ENCODE results near the gene TENM3.

TENM3 gene

DNA sequence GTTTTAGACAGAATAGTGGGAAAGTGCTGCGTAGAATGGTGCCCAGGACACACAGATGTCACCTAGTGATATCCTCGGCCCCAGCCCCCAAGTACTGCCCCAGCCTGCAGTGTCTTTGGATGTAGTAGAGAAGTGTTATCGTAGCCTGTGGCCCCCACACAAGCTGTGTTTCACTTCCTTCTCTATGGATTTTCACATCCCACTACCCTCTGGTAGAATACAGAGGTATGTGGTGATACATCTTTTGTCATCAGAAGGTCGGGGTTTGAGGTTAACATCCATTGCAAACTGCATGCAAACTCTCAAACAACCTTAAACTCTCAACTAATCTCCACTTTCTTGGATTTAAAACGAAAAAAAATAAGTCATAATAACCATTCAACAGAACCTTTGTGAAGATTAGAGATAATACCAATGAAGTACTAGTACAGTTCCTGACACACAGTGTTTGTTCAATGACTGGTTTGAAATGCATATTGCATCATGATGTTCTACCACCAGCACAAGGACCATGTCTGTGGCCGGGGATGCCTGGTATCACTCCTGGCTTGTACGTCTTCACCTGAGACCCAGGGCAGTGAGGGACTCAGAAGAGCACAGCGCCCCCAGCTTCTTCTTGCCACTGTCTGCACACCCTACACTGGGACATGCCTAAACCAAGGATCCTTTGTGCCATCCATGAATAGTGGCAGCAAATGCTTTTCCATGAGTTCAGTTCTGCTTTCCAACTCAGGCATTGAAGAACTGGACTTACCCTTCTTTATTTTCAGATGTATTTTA lies 406.7 kb downstream of the TENM3 start:
- in situ Hi-C loops (cut with MboI; ENCODE audit: low sequenced_read_pairs), result no loop called here

DNA sequence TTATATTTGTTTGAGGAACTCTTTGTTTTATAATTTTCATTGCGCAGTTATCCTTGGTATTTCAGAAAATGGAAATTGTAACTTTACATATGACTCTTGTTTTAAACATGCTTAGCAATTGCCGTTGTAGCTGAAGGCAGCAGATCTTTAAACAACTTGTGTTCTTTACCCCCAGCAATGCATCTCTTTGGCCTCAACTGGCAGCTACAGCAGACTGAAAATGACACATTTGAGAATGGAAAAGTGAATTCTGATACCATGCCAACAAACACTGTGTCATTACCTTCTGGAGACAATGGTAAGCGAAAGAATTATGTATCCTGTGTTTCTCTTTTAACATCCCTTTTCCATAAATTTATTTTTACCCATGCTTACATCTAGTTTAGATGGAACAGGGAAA lies 410.4 kb downstream of the TENM3 start:
- in situ Hi-C loops (cut with MboI; ENCODE audit: low sequenced_read_pairs), result no loop called here

DNA sequence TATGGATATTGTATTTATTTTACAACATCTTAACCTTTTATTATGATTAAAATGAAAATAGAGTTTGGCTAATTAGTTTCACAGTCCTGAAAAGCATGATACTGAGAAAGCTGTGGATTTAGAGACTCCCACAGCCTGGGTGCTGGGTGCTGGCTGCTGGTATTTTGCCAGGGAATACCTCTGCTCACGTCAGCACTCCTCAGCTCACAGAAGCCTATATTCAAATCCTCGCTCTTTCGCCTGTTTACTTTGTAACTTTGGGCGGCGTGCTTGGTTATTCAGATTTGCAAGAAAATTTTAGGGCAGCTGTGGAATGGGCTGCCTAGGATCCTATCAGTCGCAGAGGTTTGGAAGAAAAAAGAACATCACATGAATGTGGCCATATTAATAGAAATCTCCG lies 412.1 kb downstream of the TENM3 start:
- in situ Hi-C loops (cut with MboI; ENCODE audit: low sequenced_read_pairs), result no loop called here

DNA sequence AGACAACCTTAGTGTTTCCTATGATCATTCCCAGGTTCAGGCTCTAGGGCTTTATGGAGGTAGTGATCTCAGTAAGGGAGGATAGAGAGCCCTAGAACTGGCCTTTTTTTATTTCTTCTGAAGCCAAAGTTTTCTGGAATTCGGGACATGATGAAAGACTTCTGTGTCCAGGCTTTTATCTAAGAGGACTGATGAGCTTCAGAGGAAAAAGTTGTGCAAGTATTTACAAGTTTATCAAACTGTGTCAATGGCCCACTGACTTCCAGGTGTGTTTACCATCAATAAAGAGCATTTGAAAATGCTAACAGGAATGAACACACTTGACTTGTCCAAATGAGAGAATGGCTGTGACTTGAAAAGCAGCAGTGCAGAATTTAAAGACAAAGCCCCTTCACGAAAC lies 419.3 kb downstream of the TENM3 start:
- in situ Hi-C loops (cut with MboI; ENCODE audit: low sequenced_read_pairs), result no loop called here

DNA sequence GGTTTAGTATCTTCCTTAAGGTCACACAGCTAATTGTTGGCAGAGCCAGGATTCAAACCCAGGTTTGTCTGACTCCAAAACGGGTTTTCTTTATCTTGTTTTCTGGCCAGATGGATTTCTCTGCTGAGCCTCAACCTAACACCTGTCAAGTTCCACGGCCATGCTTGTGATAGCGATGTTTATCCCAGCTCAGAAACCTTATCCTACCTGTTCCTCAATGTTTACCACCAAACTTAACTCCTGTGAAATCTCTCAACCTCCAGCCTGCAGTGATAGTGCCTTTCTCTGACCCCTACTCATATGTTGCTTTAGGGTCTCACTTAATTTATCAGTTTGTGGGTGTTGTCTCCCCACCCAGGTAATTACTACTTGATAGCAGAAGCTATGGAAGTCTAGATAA lies 428.0 kb downstream of the TENM3 start:
- in situ Hi-C loops (cut with MboI; ENCODE audit: low sequenced_read_pairs), result no loop called here

DNA sequence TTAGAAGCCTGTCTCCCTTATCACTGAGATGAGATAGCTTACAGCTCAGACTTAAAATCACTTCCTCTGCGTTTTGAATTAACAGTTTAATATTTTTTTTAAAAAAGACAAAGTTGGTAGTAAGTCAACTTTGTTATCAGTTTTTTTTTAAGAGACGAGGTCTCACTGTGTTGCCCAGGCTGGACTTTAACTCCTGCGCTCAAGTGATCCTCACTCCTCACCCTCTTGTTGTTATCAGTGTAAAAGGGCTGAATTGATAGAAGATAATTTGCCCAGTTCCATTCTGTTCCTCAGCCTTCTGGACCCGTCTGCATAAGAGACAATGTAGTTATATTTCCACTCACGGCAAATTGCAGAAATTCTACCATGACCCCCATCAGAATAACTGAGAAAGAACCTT lies 428.5 kb downstream of the TENM3 start:
- in situ Hi-C loops (cut with MboI; ENCODE audit: low sequenced_read_pairs), result no loop called here

DNA sequence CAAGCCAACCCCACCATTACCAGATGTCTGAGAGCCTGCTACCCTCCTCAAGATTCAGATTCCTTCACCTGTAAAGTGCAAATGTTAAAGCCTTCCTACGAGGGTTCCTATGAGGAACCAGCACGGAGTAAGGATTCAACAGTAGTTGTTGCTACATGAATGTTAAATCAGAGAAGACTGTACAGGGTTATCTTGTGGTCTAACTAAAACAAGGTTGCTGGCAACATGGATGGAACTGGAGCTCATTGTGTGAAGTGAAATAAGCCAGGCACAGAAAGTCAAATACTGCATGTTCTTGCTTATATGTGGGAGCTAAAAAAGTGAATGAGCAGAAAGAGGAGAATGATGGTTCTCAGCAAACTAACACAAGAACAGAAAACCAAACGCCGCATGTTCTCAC lies 435.4 kb downstream of the TENM3 start:
- in situ Hi-C loops (cut with MboI; ENCODE audit: low sequenced_read_pairs), result no loop called here

DNA sequence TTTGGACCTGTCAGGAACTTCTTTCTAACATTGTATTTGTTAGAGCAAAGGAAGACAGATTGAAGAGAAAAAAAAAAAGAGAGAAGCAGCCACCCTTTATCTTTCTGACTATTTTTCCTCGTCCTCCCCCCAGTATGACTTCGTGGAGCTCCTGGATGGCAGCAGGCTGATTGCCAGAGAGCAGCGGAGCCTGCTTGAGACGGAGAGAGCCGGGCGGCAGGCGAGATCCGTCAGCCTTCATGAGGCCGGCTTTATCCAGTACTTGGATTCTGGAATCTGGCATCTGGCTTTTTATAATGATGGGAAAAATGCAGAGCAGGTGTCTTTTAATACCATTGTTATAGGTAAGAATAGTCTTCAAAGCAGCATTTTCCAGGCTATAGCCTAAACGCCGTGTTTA lies 436.3 kb downstream of the TENM3 start:
- in situ Hi-C loops (cut with MboI; ENCODE audit: low sequenced_read_pairs), result no loop called here

DNA sequence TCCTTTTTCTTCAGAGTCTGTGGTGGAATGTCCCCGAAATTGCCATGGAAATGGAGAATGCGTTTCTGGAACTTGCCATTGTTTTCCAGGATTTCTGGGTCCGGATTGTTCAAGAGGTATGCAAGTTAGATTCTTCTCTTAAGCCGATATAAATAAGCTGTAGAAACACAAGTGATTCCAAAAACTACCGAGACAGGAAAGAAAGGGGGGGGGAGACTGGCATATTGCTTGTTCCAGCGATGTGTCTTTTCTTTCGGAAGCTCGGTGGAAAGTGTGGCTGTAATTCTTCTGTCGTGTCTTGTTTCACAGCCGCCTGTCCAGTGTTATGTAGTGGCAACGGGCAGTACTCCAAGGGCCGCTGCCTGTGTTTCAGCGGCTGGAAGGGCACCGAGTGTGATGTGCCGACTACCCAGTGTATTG lies 437.0 kb downstream of the TENM3 start:
- in situ Hi-C loops (cut with MboI; ENCODE audit: low sequenced_read_pairs), result no loop called here

DNA sequence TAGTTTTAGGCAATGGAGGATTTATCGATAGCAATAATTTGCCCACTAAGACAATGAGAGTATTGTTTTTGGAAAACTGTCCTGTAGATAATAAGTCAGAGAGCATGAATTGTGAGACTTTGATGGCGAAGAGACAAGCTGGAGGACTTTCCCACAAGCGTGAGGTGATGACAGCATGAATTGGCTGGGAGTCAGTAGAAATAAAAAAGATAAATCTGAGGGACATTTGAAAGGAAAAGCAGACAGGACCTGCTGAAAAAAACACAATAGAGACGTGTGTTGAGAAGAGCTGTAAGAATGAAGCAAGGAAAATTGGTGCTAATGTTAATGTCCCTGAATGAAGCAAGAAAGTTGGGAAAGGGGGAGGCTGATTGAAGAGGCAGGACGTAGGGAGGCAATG lies 440.5 kb downstream of the TENM3 start:
- in situ Hi-C loops (cut with MboI; ENCODE audit: low sequenced_read_pairs), result no loop called here

DNA sequence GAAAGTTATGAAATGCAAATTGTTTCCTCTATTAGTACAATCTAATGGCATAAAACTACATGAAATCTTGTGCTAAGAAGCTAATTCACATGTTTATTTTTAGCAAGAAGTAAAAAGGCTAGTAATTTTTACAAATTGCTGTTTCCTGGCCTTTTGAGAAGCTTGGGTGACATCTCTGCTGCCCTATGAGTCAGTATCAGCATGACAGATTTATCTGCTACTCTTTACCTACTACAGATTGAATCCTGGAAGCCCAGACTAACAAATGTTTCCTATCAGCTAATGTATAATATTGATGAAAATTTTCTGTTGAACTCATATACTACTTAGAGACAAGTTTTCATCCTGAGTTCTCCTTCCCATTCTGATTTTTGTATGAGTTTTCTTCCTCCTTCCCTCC lies 441.6 kb downstream of the TENM3 start:
- in situ Hi-C loops (cut with MboI; ENCODE audit: low sequenced_read_pairs), result no loop called here

DNA sequence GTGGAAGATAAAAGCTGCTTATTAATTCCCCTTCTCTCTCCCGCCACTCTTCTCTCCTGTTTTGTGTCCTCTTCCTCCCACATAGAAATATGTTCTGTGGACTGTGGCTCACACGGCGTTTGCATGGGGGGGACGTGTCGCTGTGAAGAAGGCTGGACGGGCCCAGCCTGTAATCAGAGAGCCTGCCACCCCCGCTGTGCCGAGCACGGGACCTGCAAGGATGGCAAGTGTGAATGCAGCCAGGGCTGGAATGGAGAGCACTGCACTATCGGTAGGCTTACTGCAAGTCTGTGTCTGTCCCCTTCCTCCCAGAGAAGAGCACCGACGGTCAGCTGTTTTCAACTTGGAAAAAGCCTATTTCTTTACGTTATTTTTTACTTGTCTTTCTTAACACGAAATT lies 444.9 kb downstream of the TENM3 start:
- in situ Hi-C loops (cut with MboI; ENCODE audit: low sequenced_read_pairs), result no loop called here

DNA sequence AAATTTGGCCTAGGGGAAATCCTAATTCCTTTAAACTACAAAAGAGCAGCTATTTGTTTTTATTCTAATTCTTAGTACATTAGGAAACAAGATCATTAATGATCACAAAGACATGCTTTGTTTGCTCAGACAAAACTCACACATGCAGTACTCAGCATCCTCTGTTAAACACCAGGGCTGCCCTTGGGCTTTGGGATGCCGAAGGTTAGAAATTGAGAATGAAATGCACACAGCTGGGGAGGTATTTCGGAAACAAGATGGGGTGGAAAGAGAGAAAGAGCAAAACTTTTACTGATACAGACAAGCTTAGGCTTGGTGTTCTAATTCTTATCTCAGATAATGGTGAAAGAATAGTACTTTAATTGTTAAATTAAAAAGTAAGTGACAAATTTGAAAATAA lies 451.3 kb downstream of the TENM3 start:
- in situ Hi-C loops (cut with MboI; ENCODE audit: low sequenced_read_pairs), result no loop called here

DNA sequence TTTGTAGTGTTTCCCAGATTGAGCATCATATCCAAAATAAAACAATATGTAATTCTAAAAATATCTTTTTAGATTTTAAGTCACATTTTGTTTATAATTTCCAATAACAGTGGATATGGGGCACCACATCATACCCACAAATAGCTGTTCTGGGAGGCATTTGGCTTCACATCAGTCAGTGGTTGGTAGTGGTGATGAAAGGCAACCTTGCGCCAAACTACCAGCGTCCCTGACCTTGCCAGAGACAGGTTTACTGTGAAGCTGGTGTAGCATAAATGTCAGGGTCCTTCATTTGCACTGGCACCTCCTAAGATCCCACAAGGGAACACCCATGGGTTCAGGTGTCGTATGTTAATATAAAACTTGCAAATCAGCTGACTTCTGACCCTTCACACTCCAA lies 451.8 kb downstream of the TENM3 start:
- in situ Hi-C loops (cut with MboI; ENCODE audit: low sequenced_read_pairs), result no loop called here

DNA sequence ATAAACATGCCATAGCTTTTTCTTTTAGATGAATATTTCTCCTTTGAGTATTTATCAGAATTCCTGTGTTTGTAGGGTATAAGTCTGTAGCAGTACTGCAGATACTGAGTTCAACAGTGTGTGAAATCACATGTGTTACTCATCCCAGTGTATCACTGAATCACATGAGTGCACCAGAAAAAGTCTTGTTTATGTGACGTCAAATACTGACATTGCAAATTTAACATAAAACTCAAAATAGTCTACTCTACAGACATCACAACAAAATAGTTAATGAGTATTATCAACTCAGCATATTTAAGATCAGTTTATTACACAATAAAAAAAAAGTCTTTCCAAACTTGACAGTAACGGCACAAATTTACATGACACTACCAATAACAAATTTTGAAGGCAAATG lies 452.6 kb downstream of the TENM3 start:
- in situ Hi-C loops (cut with MboI; ENCODE audit: low sequenced_read_pairs), result no loop called here

DNA sequence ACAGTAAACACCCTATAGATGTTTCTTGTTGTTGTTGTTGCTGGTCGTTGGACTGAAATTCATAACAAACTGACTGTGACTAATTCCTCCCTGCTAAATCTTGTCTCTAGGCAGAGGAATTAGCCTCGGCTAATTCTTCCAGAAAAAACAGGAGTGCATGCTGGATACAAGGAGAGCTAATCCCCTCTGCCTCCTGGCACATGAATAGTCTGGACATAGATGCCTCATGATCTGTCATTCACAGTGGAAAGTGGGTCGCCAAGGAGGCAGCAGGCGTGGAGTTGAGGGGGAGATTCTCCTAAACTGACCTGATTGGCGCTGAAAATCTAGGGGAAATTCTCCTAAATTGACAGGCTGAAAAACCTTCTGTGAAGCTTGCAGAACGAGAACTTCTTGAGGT lies 453.9 kb downstream of the TENM3 start:
- in situ Hi-C loops (cut with MboI; ENCODE audit: low sequenced_read_pairs), result no loop called here

DNA sequence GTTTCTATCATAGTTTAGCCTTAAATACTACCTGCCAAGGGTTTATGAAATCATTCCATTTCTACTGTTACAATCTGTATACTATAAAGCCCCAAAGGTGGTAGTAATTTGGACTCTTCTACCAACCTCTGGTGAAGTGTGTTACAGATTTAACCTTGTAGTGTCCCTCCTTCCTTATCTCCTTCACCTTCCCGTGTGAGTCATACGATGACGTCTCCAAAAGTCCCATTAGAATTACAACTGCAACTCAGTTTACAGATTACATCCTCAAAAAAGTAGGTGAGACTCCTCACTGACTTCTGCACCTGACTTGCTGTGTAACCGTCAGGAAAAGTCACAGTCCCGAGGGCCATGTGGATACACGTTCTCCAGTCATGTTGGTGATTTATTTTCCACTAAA lies 455.0 kb downstream of the TENM3 start:
- in situ Hi-C loops (cut with MboI; ENCODE audit: low sequenced_read_pairs), result no loop called here

DNA sequence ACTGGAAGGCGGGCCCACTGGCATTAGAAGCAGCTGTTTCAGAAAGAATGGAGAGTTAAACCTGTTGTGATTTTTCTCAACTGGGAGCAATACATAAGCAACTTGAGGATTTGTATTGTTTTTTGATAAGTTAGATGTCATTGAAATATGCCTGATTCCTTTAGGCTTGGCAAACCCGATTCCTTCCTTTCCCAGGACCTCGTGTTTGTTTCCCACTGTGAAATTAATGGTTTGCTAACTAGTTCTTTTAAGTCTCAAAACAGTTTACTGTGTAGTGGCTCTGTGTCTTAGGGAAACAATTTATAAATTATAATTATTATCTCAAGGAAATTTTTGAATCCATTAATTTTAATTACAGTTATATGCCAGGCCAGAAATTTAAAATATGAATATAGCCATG lies 456.0 kb downstream of the TENM3 start:
- in situ Hi-C loops (cut with MboI; ENCODE audit: low sequenced_read_pairs), result no loop called here

DNA sequence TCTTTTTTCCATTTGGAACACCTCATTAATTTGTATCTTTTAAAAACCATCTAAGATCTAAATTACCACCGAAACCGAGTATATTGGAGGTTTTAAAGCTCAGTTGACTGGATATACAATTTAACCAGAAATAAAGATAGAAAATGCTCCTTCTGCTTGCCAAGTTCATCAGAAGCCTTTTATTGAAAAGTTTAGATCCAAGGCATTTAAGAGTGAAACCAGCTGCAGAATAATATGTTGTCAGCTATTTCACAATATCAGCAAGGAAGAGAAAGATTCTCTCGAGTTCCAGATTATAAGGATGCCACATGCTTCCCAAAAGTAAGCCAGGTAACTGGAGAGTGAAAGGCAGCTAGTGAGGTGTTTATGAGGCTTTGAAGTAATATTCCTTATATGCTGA lies 456.6 kb downstream of the TENM3 start:
- in situ Hi-C loops (cut with MboI; ENCODE audit: low sequenced_read_pairs), result no loop called here

DNA sequence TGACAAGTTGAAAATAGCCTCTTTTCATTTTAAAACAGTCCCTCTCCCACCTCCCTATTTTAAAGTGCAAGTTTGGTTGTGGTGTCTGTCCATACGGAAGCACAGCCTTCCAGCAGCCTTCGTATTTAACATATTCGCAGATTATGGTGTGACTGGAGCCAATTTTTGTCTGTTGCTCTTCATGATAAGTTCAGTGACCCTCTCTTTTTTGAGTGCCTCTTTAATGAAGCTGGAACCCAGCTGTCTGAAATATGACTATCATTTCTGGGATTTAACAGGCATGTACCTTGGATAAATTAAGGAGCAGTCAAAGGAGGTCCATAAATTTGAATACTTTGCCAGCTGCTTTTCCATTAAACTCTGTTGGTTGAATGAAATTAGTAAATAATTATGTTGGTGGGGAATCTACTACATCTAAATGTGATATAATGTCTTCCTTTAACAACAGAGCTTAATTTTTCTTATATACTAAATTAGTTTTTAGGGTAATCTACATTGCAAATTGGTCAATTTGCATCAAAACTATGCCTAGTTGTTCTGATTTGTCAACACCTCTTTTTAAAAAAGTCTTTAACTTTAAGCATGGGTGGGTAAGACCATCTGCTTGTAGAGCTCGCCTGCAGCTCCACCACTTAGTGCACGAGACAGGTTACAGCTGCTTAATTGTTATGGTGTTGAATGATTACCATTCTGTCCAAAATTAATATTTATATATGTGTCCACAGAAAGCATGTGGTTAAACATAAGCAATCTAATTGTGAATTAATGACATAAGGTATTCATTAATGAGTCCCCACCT lies 457.4 kb downstream of the TENM3 start:
- in situ Hi-C loops (cut with MboI; ENCODE audit: low sequenced_read_pairs), result no loop called here

DNA sequence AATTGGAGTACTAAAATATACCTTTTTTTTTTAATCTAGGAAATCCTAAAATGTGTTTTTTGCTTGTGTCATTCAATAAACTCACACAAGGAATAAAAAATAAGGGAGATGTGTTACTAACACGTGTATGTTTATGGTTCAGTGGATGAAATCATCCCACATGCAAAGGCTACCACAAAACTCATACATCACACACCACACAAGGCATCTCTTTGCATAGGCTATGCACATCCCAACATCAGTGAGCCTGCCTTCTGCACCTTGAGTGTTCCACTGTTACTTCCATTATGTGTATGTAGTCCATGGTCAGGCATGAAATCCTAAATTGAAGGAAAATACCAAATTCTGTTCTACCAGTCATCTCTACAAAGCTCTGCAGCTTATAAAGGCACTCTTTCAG lies 460.9 kb downstream of the TENM3 start:
- in situ Hi-C loops (cut with MboI; ENCODE audit: low sequenced_read_pairs), result no loop called here

DNA sequence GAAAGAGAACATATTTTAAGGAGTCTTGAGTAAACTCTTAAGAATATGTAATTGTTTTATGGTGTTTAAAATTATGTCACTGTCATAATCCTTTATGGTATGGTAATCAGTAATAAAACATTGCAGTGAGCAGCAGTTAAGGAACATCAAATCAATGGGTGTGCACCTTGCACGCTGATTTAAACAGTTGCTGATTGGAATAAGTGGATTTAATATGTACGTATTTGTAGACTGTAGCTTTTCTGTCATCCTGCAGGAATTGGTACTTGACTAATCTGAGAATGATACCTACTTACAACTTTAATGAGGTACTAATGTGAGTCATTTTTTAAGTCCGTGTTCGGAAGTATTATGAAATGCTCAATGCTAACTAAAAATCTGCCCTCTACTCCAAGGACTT lies 461.7 kb downstream of the TENM3 start:
- in situ Hi-C loops (cut with MboI; ENCODE audit: low sequenced_read_pairs), result no loop called here

DNA sequence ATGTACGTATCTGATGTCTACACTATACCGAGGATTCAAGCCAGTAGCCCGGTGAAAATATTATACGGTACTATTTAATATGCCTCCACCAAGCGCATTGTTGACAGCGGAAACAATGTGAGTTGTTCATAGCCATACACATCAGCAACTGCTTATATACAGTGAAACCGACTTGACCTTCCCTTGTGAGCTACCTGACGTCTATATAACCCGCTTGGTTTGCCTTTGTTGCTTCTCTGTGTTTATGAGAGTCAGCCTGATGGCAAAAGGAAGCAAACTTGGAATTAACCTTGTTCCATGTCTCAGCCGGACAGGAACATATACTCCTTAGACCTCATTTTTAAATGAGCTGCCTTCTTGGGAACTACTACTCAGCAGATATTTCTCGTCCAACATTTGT lies 462.2 kb downstream of the TENM3 start:
- in situ Hi-C loops (cut with MboI; ENCODE audit: low sequenced_read_pairs), result no loop called here

All from HL-60/S4 (cell line).